ENCODE results near the gene MBD3L2B.
"Not testable (repeated sequence)": the region's sequence is repeated elsewhere in the genome, so short reads cannot be mapped to it uniquely, and the experiment has no call there.

Gene MBD3L2B

GRCh38 chr19:7063764-7064418, 42.7 kb upstream of the MBD3L2B start:
- no peaks in the 10 kb centered on the region for H3K9me3 ChIP-seq (ENCODE audit: control insufficient read depth, insufficient read depth, low read depth, low read length)
- ChIA-PET POLR2A (interaction anchor here (0.6 kb wide), 1 partner anchor 514 kb away, joined by 6 read pairs; no protein-coding TSS in a partner anchor), CTCF (interaction anchor here (1.6 kb wide), 1 partner anchor 290 kb away, joined by 4 read pairs; no protein-coding TSS in a partner anchor)
- no peak for TF ChIP-seq ZNF521 (tag by site-specific recombination; IDR thresholded peaks at IDR 0.05)
- peak; percentile 61; the same call in 1 of the 2 replicates for TF ChIP-seq ZNF121 (tag by site-specific recombination; IDR thresholded peaks at IDR 0.05)
- no peak overlapping the region for H3K4me3 ChIP-seq (ENCODE audit: low read depth, low read length)
- no peak overlapping the region for H3K27ac ChIP-seq (ENCODE audit: extremely low read depth, low read depth, low read length)
- no peaks in the 10 kb centered on the region for H3K36me3 ChIP-seq (ENCODE audit: control insufficient read depth in 2 of 2, insufficient read depth in 1 of 2, low read length in 2 of 2)
- no peaks in the 10 kb centered on the region for H3K4me1 ChIP-seq (ENCODE audit: control insufficient read depth, insufficient read depth, low read length)

DNA sequence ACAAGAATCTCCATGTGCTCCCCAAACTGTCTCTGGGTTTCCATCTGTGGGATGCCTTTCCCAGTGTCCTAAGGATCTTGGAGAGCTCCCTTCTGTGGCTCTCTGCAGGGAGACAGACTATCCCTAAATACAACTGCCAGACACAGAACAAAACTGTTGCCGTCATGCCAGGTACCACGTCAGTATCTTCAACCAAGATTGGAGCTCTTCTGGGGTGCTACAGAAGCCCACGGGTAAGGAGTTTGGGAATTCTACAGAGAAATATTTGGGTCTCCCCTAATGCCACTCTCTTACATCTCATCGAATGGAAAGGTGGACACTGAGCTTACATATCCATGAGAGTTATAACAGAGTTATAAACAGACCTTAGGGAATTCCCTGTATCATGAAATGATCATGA, 42.1 kb upstream of the MBD3L2B start:
- Histone ChIP-seq H3K9me3 (ENCODE audit: control insufficient read depth, insufficient read depth, low read depth, low read length) (no peaks in the 10 kb centered on the region), H3K36me3 (ENCODE audit: control insufficient read depth in 2 of 2, insufficient read depth in 1 of 2, low read length in 2 of 2) (no peaks in the 10 kb centered on the region), H3K27ac (ENCODE audit: extremely low read depth, low read depth, low read length) (no peak overlapping the region), H3K4me3 (ENCODE audit: low read depth, low read length) (no peak overlapping the region), H3K4me1 (ENCODE audit: control insufficient read depth, insufficient read depth, low read length) (no peaks in the 10 kb centered on the region)
- TF ChIP-seq ZNF521 (tag by site-specific recombination; IDR thresholded peaks at IDR 0.05) (no peak), ZFP37 (tag by site-specific recombination; IDR thresholded peaks at IDR 0.05) (no peak), ZNF792 (tag by site-specific recombination; IDR thresholded peaks at IDR 0.05) (no peak), ZBTB21 (tag by site-specific recombination; IDR thresholded peaks at IDR 0.05) (no peak), ZNF202 (tag by site-specific recombination; IDR thresholded peaks at IDR 0.05; ENCODE audit: borderline replicate concordance) (no peak), HOXC10 (CRISPR knock-in tag; IDR thresholded peaks at IDR 0.05) (no peak), TRIM28 (IDR thresholded peaks at IDR 0.05; ENCODE audit: borderline replicate concordance, low read length) (no peak), ZNF2 (tag by site-specific recombination; IDR thresholded peaks at IDR 0.05) (no peak), ZBTB48 (tag by site-specific recombination; IDR thresholded peaks at IDR 0.05) (no peak), ZNF214 (tag by site-specific recombination; IDR thresholded peaks at IDR 0.05; ENCODE audit: borderline replicate concordance) (no peak), ZNF544 (tag by site-specific recombination; IDR thresholded peaks at IDR 0.05) (no peak), PRDM4 (tag by site-specific recombination; IDR thresholded peaks at IDR 0.05) (no peak), ZEB2 (tag by site-specific recombination; IDR thresholded peaks at IDR 0.05) (no peak), ZNF654 (tag by site-specific recombination; IDR thresholded peaks at IDR 0.05; ENCODE audit: low read depth) (no peak), ZNF302 (tag by site-specific recombination; IDR thresholded peaks at IDR 0.05; ENCODE audit: low read depth) (no peak), SP7 (tag by site-specific recombination; IDR thresholded peaks at IDR 0.05) (no peak), BCL11B (tag by site-specific recombination; IDR thresholded peaks at IDR 0.05; ENCODE audit: low read depth) (no peak), MYNN (tag by site-specific recombination; IDR thresholded peaks at IDR 0.05; ENCODE audit: borderline replicate concordance) (no peak)
- TF ChIP-seq, protein P1, sequence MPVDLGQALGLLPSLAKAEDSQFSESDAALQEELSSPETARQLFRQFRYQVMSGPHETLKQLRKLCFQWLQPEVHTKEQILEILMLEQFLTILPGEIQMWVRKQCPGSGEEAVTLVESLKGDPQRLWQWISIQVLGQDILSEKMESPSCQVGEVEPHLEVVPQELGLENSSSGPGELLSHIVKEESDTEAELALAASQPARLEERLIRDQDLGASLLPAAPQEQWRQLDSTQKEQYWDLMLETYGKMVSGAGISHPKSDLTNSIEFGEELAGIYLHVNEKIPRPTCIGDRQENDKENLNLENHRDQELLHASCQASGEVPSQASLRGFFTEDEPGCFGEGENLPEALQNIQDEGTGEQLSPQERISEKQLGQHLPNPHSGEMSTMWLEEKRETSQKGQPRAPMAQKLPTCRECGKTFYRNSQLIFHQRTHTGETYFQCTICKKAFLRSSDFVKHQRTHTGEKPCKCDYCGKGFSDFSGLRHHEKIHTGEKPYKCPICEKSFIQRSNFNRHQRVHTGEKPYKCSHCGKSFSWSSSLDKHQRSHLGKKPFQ (tag by site-specific recombination; IDR thresholded peaks at IDR 0.05) = no peak
- TF ChIP-seq, protein P2, sequence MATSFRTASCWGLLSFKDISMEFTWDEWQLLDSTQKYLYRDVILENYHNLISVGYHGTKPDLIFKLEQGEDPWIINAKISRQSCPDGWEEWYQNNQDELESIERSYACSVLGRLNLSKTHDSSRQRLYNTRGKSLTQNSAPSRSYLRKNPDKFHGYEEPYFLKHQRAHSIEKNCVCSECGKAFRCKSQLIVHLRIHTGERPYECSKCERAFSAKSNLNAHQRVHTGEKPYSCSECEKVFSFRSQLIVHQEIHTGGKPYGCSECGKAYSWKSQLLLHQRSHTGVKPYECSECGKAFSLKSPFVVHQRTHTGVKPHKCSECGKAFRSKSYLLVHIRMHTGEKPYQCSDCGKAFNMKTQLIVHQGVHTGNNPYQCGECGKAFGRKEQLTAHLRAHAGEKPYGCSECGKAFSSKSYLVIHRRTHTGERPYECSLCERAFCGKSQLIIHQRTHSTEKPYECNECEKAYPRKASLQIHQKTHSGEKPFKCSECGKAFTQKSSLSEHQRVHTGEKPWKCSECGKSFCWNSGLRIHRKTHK (tag by site-specific recombination; IDR thresholded peaks at IDR 0.05) = no peak
- POLR2A ChIA-PET = interaction anchor here (0.6 kb wide), 1 partner anchor 513 kb away, joined by 6 read pairs; no protein-coding TSS in a partner anchor
- CTCF ChIA-PET = interaction anchor here (0.5 to 1.6 kb wide), 2 partner anchors 38 to 291 kb away, joined by 3 to 4 read pairs; no protein-coding TSS in a partner anchor

- POLR2A ChIA-PET; H3K27ac ChIP-seq (ENCODE audit: extremely low read depth, low read depth, low read length); H3K4me1 ChIP-seq (ENCODE audit: control insufficient read depth, insufficient read depth, low read length); H3K9me3 ChIP-seq (ENCODE audit: control insufficient read depth, insufficient read depth, low read depth, low read length); CTCF ChIA-PET; H3K4me3 ChIP-seq (ENCODE audit: low read depth, low read length); H3K36me3 ChIP-seq (ENCODE audit: control insufficient read depth in 2 of 2, insufficient read depth in 1 of 2, low read length in 2 of 2): not testable (repeated sequence)
These were observed 38.7 kb upstream of the MBD3L2B start for GRCh38 chr19:7059977-7060376.

DNA sequence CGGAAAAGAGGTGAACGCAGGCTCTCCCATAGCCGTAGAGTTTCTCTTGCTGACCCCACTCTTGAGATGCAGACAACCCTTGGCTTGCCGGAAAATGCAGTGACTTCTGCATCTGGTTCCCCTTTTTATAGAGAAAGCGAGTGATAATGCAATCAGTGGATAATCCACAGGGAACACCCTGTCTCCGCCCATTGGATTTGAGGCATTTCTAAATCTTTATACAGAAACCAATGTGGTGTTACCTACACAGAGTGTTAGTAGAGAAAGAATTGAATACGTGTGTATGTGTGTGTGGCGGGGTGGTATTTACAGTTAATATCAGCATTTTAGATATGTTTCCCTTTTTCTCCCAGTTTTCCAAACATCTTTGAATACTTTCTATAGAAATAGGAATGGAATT, 37.3 kb upstream of the MBD3L2B start, which contains the start of gene MBD3L3:
MBD3L3 (minus strand) TSS at position 101 of the 400 bp plus-strand sequence; CDS start at position 30, 71 bp downstream.
- CTCF ChIA-PET; H3K27ac ChIP-seq (ENCODE audit: extremely low read depth, low read depth, low read length); H3K36me3 ChIP-seq (ENCODE audit: control insufficient read depth in 2 of 2, insufficient read depth in 1 of 2, low read length in 2 of 2); H3K4me3 ChIP-seq (ENCODE audit: low read depth, low read length); H3K4me1 ChIP-seq (ENCODE audit: control insufficient read depth, insufficient read depth, low read length); H3K9me3 ChIP-seq (ENCODE audit: control insufficient read depth, insufficient read depth, low read depth, low read length); POLR2A ChIA-PET: not testable (repeated sequence)

Data from HEK293 (cell line).